OCI-LY7 (cell line): ENCODE results near the gene SLC6A6. TPM values are rescaled to one million over a fixed set of nuclear protein-coding genes. Genes with fewer than 3 reads are reported as not detected.
A peak's percentile ranks its signal among the peaks of the same experiment; 100 is the strongest.

Source experiments
- BruUV-seq: library from RNA; stranded (reverse); fragments of 400-500 nt; replicated peaks from 2 replicates; lab custom pipeline; 2021; lab: Mats Ljungman, UMichigan
- CTCF ChIA-PET: fragments of 300-600 bp; sonication (Branson Sonifier 250); formaldehyde crosslinking; loops from one replicate; lab custom pipeline; 2022; ENCODE audit warnings: antibody characterized with exemption; ENCODE audit not compliant: unreplicated experiment; lab: Charles Lee
- POLR2A ChIA-PET: fragments of 300-600 bp; sonication (Branson Sonifier 250); formaldehyde crosslinking; loops from one replicate; lab custom pipeline; 2022; ENCODE audit warnings: antibody characterized with exemption; lab: Charles Lee
- DNase-seq: peaks from one replicate; pipeline ENCODE4 v3.0.0-alpha.2; 2015; ENCODE audit warnings: low spot score
- H2AFZ ChIP-seq: fragments of 200-600 bp; sonication (generic), shearing (Covaris generic); 2 replicates; pipeline ENCODE4 v1.6.1; 2014; ENCODE audit warnings: mild to moderate bottlenecking, antibody characterized with exemption, low read length, moderate library complexity
- H3K27ac ChIP-seq: fragments of 200-600 bp; sonication (generic); 2 replicates; pipeline ENCODE4 v1.5.1; 2014; ENCODE audit warnings: mixed run types, low read depth, mild to moderate bottlenecking, moderate library complexity, low read length, inconsistent platforms; ENCODE audit not compliant: poor library complexity, severe bottlenecking
- H3K36me3 ChIP-seq: fragments of 200-600 bp; sonication (generic); 2 replicates; pipeline ENCODE4 v1.6.1; 2014; ENCODE audit warnings: mild to moderate bottlenecking, antibody characterized with exemption, low read length, moderate library complexity, mixed read lengths; ENCODE audit not compliant: insufficient read depth
- H3K4me1 ChIP-seq: fragments of 200-600 bp; sonication (generic); 2 replicates; pipeline ENCODE4 v1.5.1; 2014; ENCODE audit warnings: mild to moderate bottlenecking, low read length; ENCODE audit not compliant: insufficient read depth, poor library complexity, severe bottlenecking
- H3K4me2 ChIP-seq: fragments of 200-600 bp; sonication (generic); 2 replicates; pipeline ENCODE4 v1.6.1; 2014; ENCODE audit warnings: mild to moderate bottlenecking, low read length
- H3K4me3 ChIP-seq: fragments of 200-600 bp; sonication (generic); 2 replicates; pipeline ENCODE4 v1.5.1; 2014; ENCODE audit warnings: mild to moderate bottlenecking, low read depth, low read length; ENCODE audit not compliant: poor library complexity, severe bottlenecking
- H3K79me2 ChIP-seq: fragments of 200-600 bp; sonication (generic); 2 replicates; pipeline ENCODE4 v1.6.1; 2016; ENCODE audit warnings: low read depth, mild to moderate bottlenecking, low read length, moderate library complexity, mixed read lengths; ENCODE audit not compliant: insufficient read depth
- H3K9me2 ChIP-seq: fragments of 200-600 bp; sonication (generic); 2 replicates; pipeline ENCODE4 v1.6.1; 2016; ENCODE audit warnings: mild to moderate bottlenecking, low read length, mixed read lengths; ENCODE audit not compliant: insufficient read depth
- H3K9me3 ChIP-seq: fragments of 200-600 bp; sonication (generic); 2 replicates; pipeline ENCODE4 v1.6.1; 2014; ENCODE audit warnings: mild to moderate bottlenecking, mixed run types, low read length, mixed read lengths
- H4K20me1 ChIP-seq: fragments of 200-600 bp; sonication (generic); 2 replicates; pipeline ENCODE4 v1.6.1; 2014; ENCODE audit warnings: mild to moderate bottlenecking, antibody characterized with exemption, low read length, moderate library complexity, mixed read lengths; ENCODE audit not compliant: insufficient read depth
- CTCF ChIP-seq: fragments of 200-600 bp; sonication (generic); conservative IDR thresholded peaks from 2 replicates; pipeline ENCODE4 v1.5.1; 2014; ENCODE audit warnings: mild to moderate bottlenecking, antibody characterized with exemption, low read length, moderate library complexity, mixed read lengths
- EZH2phosphoT487 ChIP-seq: fragments of 200-600 bp; sonication (generic); IDR thresholded peaks from 2 replicates; pipeline ENCODE4 v1.6.1; 2018; ENCODE audit warnings: low read depth, borderline replicate concordance, mild to moderate bottlenecking, mixed run types, antibody characterized with exemption, low read length, moderate library complexity, mixed read lengths
- intact Hi-C: fragments of 100-400 bp; cut with micrococcal nuclease; formaldehyde crosslinking; loops from one replicate; pipeline ENCODE4 v1.10.0; 2022; ENCODE audit not compliant: unreplicated experiment
- total RNA-seq, 2 experiments: library from RNA; depleted of rRNA in 1 of 2; stranded (reverse); fragments of >200 nt in 1 of 2; shearing (Covaris generic) in 1 of 2; gene quantifications; 2 replicates each; pipeline ENCODE4 v1.2.3, GENCODE V29; 2014 to 2022

The SLC6A6 gene
- total RNA-seq, 2 experiments from 2014 or later = 43.0 to 51.8 TPM

GRCh38 chr3:14438262-14438661, 35.9 kb downstream of the SLC6A6 start:
- POLR2A ChIA-PET = interaction anchor here (0.7 to 1.1 kb wide), 2 partner anchors 8 to 50 kb away, joined by 3 to 4 read pairs; no protein-coding TSS in a partner anchor

DNA sequence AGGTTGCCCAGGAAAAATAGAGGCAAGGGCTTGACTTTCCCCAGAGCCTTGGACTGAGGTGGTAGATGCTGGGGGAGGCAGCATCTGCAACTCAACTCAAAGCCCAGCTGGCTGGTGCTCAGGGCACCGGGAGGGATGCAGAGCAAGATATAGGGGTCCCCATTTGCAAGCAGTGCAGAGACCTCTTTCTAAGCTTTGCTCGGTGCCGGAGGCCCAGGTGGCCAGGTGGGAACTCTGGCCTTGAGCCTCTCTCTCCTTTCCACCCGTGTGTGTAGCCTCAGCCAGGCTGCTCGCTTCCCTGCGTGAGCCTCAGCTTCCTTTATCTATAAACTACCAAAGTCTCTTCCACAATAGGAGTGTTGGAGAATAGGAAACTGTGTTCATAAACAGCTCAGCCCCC, 36.5 kb downstream of the SLC6A6 start:
- H3K9me3 ChIP-seq = no peaks in the 10 kb centered on the region
- no peak for DNase-seq
- TF ChIP-seq CTCF (no peak), EZH2phosphoT487 (no peak)
- H3K4me2 ChIP-seq = peak overlapping the region; percentile 15; the same call in 1 of the 2 replicates
- H3K36me3 ChIP-seq = peaks cover 68% of the 10 kb centered on the region
- no TSS peak for BruUV-seq
- no peak overlapping the region for H2AFZ ChIP-seq
- CTCF ChIA-PET = no interaction called here
- POLR2A ChIA-PET = interaction anchor here (0.5 to 1.4 kb wide), 5 partner anchors 9 to 132 kb away, joined by 3 read pairs; no protein-coding TSS in a partner anchor
- H3K4me1 ChIP-seq = peaks cover 3% of the 10 kb centered on the region
- H3K4me3 ChIP-seq = no peak overlapping the region
- peaks cover 11% of the 10 kb centered on the region for H4K20me1 ChIP-seq
- H3K79me2 ChIP-seq = peaks cover 76% of the 10 kb centered on the region
- no peak overlapping the region for H3K27ac ChIP-seq
- no peaks in the 10 kb centered on the region for H3K9me2 ChIP-seq
- intact Hi-C loops = no loop called here

More at GRCh38 chr3:14438262-14438661, 35.9 kb downstream of the SLC6A6 start:
- no peak overlapping the region for H3K27ac ChIP-seq
- H2AFZ ChIP-seq = no peak overlapping the region
- no peak overlapping the region for H3K4me2 ChIP-seq
- H3K79me2 ChIP-seq = peaks cover 83% of the 10 kb centered on the region
- peaks cover 65% of the 10 kb centered on the region for H3K36me3 ChIP-seq
- BruUV-seq = no TSS peak
- no peak for TF ChIP-seq EZH2phosphoT487
- peaks cover 10% of the 10 kb centered on the region for H3K4me1 ChIP-seq
- CTCF ChIA-PET = no interaction called here
- H4K20me1 ChIP-seq = peaks cover 11% of the 10 kb centered on the region
- intact Hi-C loops = no loop called here
- DNase-seq = no peak
- H3K9me3 ChIP-seq = no peaks in the 10 kb centered on the region
- H3K4me3 ChIP-seq = no peak overlapping the region
- H3K9me2 ChIP-seq = no peaks in the 10 kb centered on the region

GRCh38 chr3:14439501-14440167, 37.2 kb downstream of the SLC6A6 start:
- H3K79me2 ChIP-seq = peaks cover 69% of the 10 kb centered on the region
- POLR2A ChIA-PET = interaction anchor here (0.5 to 1.4 kb wide), 5 partner anchors 8 to 133 kb away, joined by 3 read pairs; no protein-coding TSS in a partner anchor
- no TSS peak for BruUV-seq

More at GRCh38 chr3:14439501-14440167, 37.2 kb downstream of the SLC6A6 start:
- CTCF ChIA-PET = no interaction called here
- H3K4me3 ChIP-seq = no peak overlapping the region
- no peak for TF ChIP-seq CTCF
- no peak for TF ChIP-seq EZH2phosphoT487
- intact Hi-C loops = no loop called here
- peaks cover 68% of the 10 kb centered on the region for H3K36me3 ChIP-seq
- peak overlapping the region; percentile 29; the same call in 1 of the 2 replicates for H3K4me2 ChIP-seq
- DNase-seq = no peak
- H3K4me1 ChIP-seq = no peaks in the 10 kb centered on the region
- H3K27ac ChIP-seq = no peak overlapping the region
- no peaks in the 10 kb centered on the region for H3K9me3 ChIP-seq
- H2AFZ ChIP-seq = no peak overlapping the region
- no peaks in the 10 kb centered on the region for H3K9me2 ChIP-seq
- H4K20me1 ChIP-seq = peaks cover 11% of the 10 kb centered on the region
